Nephron (organoid): Measurements from ENCODE around the gene RSPO4.
"Not testable (repeated sequence)": the region's sequence is repeated elsewhere in the genome, so short reads cannot be mapped to it uniquely, and the experiment has no call there.

Experiments
- H3K27ac Mint-ChIP-seq, 3 experiments: 2 replicates each; pipeline ENCODE4 v1.8.0; 2020; ENCODE audit warnings: mixed read lengths in 3 of 3, mild to moderate bottlenecking in 2 of 3, moderate library complexity in 1 of 3
- H3K27me3 Mint-ChIP-seq: 2 replicates; pipeline ENCODE4 v1.8.0; 2021; ENCODE audit warnings: low read depth, mild to moderate bottlenecking, moderate library complexity, mixed read lengths
- H3K36me3 Mint-ChIP-seq: 2 replicates; pipeline ENCODE4 v1.8.0; 2020; ENCODE audit warnings: low read depth, mixed read lengths
- H3K4me1 Mint-ChIP-seq: 2 replicates; pipeline ENCODE4 v1.8.0; 2020; ENCODE audit warnings: mixed read lengths
- H3K4me3 Mint-ChIP-seq, 3 experiments: 2 replicates each; pipeline ENCODE4 v1.8.0; 2020; ENCODE audit warnings: mild to moderate bottlenecking in 3 of 3, mixed read lengths in 3 of 3, moderate library complexity in 2 of 3
- H3K9me3 Mint-ChIP-seq: 2 replicates; pipeline ENCODE4 v1.8.0; 2020; ENCODE audit warnings: mixed read lengths
- TF ChIP-seq, protein P1 (sequence below), 3 experiments: fragments of 200-600 bp; sonication (generic); IDR thresholded peaks; one replicate each; pipeline ENCODE4 v1.5.0; 2021; ENCODE audit warnings: antibody characterized with exemption in 3 of 3; ENCODE audit not compliant: unreplicated experiment in 3 of 3

The RSPO4 gene

DNA sequence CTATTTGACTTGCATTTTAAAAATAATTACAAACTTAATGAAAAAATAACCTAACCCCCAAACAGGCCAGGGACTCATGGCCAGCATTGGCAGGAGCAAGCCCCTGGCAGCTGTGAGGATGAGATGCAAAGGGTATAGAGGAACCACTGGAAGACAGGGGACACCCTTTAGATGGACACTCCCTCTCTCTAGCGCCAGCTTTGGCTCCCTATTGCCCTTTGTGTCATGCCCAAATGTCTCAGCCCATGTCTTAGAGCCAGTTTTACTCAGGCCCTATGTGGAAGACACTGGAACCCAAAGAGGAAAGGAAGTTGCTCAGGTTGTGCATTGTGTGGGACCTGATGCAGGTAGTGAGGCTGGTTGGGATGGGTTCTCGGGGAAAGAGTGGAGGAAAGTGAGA is 34.9 kb upstream of the RSPO4 start:
- TF ChIP-seq, protein P1, sequence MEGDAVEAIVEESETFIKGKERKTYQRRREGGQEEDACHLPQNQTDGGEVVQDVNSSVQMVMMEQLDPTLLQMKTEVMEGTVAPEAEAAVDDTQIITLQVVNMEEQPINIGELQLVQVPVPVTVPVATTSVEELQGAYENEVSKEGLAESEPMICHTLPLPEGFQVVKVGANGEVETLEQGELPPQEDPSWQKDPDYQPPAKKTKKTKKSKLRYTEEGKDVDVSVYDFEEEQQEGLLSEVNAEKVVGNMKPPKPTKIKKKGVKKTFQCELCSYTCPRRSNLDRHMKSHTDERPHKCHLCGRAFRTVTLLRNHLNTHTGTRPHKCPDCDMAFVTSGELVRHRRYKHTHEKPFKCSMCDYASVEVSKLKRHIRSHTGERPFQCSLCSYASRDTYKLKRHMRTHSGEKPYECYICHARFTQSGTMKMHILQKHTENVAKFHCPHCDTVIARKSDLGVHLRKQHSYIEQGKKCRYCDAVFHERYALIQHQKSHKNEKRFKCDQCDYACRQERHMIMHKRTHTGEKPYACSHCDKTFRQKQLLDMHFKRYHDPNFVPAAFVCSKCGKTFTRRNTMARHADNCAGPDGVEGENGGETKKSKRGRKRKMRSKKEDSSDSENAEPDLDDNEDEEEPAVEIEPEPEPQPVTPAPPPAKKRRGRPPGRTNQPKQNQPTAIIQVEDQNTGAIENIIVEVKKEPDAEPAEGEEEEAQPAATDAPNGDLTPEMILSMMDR (IDR thresholded peaks at IDR 0.05; ENCODE audit: unreplicated experiment in 3 of 3), result no peak
- no peak overlapping the region for H3K27ac Mint-ChIP-seq
- no peaks in the 10 kb centered on the region for H3K9me3 Mint-ChIP-seq
- H3K4me1 Mint-ChIP-seq, result no peaks in the 10 kb centered on the region
- H3K27me3 Mint-ChIP-seq, result peaks cover 13% of the 10 kb centered on the region
- no peaks in the 10 kb centered on the region for H3K36me3 Mint-ChIP-seq
- no peak overlapping the region for H3K4me3 Mint-ChIP-seq

DNA sequence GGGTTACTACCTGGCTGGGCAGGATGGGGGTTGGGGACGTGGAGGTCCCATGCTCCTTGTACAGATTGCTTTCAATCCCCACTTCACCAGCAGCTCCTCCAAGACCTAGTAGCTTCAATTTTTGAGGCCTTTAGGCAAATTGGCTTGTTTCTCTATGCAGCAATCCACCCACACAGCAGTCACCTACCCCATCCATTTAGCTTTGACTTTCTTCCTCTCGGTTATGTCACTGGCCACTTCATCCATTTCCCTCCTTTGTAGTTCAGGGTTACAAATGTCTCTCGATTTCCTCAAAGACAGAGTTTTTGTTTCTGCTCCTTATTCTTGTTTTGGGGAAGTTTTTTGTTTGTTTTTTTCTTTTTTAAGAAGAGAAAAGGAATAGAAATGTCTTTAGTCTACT is 33.4 kb upstream of the RSPO4 start:
- Mint-ChIP-seq H3K4me3 (no peak overlapping the region), H3K36me3 (no peaks in the 10 kb centered on the region), H3K27ac (no peak overlapping the region), H3K4me1 (no peaks in the 10 kb centered on the region), H3K9me3 (no peaks in the 10 kb centered on the region), H3K27me3 (peaks cover 14% of the 10 kb centered on the region)
- TF ChIP-seq, protein P1 (IDR thresholded peaks at IDR 0.05; ENCODE audit: unreplicated experiment in 3 of 3), result no peak

DNA sequence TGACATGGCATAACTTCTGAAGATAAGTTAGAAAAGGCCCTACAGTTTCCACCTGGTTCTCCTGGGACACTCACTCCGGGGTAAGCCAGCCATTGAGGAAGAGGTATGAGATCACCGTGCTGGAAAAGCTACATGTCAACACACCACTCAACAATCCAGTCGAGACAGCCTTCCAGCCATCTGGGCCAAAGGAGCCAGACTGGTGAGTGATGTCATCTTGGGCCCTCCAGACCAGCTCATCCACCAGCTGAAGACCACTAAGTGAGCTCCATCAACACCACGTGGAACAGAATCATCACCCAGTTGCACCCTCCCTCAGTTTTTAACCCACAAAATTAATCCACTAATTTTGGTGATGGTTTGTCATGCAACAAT is 32.3 kb upstream of the RSPO4 start:
- Mint-ChIP-seq H3K36me3 (no peaks in the 10 kb centered on the region), H3K27me3 (peaks cover 17% of the 10 kb centered on the region), H3K4me1 (no peaks in the 10 kb centered on the region), H3K9me3 (no peaks in the 10 kb centered on the region), H3K27ac (no peak overlapping the region), H3K4me3 (no peak overlapping the region)
- TF ChIP-seq, protein P1 (IDR thresholded peaks at IDR 0.05; ENCODE audit: unreplicated experiment in 3 of 3), result no peak

DNA sequence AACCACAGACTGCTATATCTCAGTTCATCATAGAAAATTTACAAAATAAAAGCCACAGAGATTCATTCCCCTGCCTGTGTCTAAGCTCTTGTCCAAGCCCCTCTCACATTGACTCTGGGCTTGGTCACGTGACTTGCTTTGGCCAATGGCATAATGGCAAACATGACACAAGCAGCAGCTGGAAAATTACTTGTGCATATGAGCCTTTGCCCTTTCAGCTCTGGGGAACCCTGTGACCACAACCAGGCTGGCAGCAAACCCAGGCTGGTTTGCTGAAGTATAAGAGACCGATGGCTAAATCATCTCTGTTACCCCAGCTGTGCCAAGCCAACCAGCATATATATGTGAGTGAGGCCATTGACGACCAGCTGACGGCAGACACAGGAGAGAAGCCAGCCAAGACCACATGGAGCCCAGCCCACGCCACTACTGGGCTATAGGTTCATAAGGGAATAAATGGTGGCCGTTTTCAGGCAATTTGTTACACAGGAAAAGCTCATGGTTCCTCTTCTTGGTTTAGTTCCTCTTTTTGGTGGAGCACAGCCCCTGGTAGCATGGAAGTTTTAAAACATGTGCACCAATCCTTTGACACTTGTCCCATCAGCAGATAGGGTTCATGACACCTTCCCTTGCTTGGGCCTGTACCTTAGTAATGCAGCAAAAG is 31.8 kb upstream of the RSPO4 start:
- Mint-ChIP-seq H3K9me3 (no peaks in the 10 kb centered on the region), H3K36me3 (no peaks in the 10 kb centered on the region), H3K27me3 (peaks cover 17% of the 10 kb centered on the region), H3K4me3 (no peak overlapping the region), H3K4me1 (no peaks in the 10 kb centered on the region), H3K27ac (no peak overlapping the region)
- TF ChIP-seq, protein P1 (IDR thresholded peaks at IDR 0.05; ENCODE audit: unreplicated experiment in 3 of 3), result no peak

DNA sequence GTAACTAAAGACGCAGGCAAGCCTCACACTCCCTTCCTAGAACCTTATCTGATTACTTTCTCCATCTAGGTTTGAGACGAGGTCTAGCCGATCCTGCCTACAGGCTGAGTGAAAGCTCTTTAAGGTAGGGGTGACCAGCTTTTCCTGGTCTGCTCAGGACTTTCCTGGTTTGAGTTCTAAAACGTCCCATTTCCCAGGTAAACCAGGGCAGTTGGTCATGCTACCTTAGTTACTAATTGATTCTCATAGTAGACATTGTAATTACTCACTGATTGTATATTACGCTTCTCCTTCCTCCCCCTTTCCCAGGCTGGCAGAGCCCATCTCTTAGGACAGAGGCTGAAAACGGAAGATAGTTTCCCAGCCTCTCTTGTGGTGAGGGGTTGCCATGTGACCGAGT is 27.9 kb upstream of the RSPO4 start:
- TF ChIP-seq, protein P1 (IDR thresholded peaks at IDR 0.05; ENCODE audit: unreplicated experiment in 3 of 3), result no peak
- Mint-ChIP-seq H3K4me1 (no peaks in the 10 kb centered on the region), H3K9me3 (no peaks in the 10 kb centered on the region), H3K36me3 (no peaks in the 10 kb centered on the region), H3K27me3 (peaks cover 9% of the 10 kb centered on the region), H3K27ac (no peak overlapping the region), H3K4me3 (no peak overlapping the region)

DNA sequence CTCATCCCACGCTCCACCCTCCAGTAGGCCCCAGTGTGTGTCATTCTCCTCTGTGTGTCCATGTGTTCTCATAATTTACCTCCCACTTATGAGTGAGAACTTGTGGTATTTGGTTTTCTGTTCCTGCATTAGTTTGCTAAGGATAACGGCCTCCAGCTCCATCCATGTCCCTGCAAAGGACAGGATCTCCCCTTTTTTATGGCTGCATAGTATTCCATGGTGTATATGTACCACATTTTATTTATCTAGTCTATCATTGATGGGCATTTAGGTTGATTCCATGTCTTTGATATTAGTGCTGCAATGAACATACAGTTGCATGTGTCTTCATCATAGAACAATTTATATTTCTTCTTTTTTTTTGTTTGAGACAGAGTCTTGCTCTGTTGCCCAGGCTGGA is 24.1 kb upstream of the RSPO4 start:
- H3K27ac Mint-ChIP-seq, H3K36me3 Mint-ChIP-seq, H3K27me3 Mint-ChIP-seq, H3K9me3 Mint-ChIP-seq, H3K4me1 Mint-ChIP-seq, H3K4me3 Mint-ChIP-seq: not testable (repeated sequence)
